Keratinocyte (primary cell): ENCODE results near the gene PIP4K2A. TPM values are rescaled to one million over a fixed set of nuclear protein-coding genes. Genes with fewer than 3 reads are reported as not detected.

Source experiments
- DNase-seq: peaks from one replicate; pipeline ENCODE4 v3.0.0-alpha.2; 2011; ENCODE audit warnings: low read depth, missing footprints, low spot score
- FAIRE-seq: peaks from 2 replicates; lab custom pipeline; 2011; peaks lifted over from hg19 to GRCh38; lab: Jason Lieb, UNC
- H2AFZ ChIP-seq: 2 replicates; pipeline ENCODE4 v1.6.0; 2012; ENCODE audit warnings: low read length, control low read depth, inconsistent platforms; ENCODE audit not compliant: control insufficient read depth
- H3K27ac ChIP-seq: 2 replicates; pipeline ENCODE4 v1.5.1; 2011; ENCODE audit warnings: low read length; ENCODE audit not compliant: control insufficient read depth, insufficient read depth
- H3K27me3 ChIP-seq: 3 replicates; pipeline ENCODE4 v1.6.0; 2011; ENCODE audit warnings: low read length; ENCODE audit not compliant: control insufficient read depth, insufficient read depth; ENCODE audit errors: extremely low read depth
- H3K36me3 ChIP-seq, 2 experiments: 2 replicates in 1 of 2; 3 replicates in 1 of 2; pipeline ENCODE4 v1.5.1; 2011; ENCODE audit warnings: low read length in 2 of 2, mild to moderate bottlenecking in 1 of 2; ENCODE audit not compliant: control insufficient read depth in 2 of 2, insufficient read depth in 2 of 2; ENCODE audit errors: extremely low read depth in 1 of 2
- H3K4me1 ChIP-seq: 3 replicates; pipeline ENCODE4 v1.5.1; 2011; ENCODE audit warnings: low read length; ENCODE audit not compliant: control insufficient read depth, insufficient read depth; ENCODE audit errors: extremely low read depth
- H3K4me2 ChIP-seq: 3 replicates; pipeline ENCODE4 v1.6.0; 2011; ENCODE audit warnings: low read depth, low read length; ENCODE audit not compliant: control insufficient read depth, insufficient read depth; ENCODE audit errors: extremely low read depth
- H3K4me3 ChIP-seq, 3 experiments: fragments of 200-600 bp in 1 of 3; sonication (generic) in 1 of 3; 2 replicates in 2 of 3; 3 replicates in 1 of 3; pipeline ENCODE4 v1.5.1; 2011 to 2016; ENCODE audit warnings: low read length in 3 of 3, mild to moderate bottlenecking in 3 of 3, control low read depth in 2 of 3, inconsistent platforms in 1 of 3, low read depth in 1 of 3, mixed read lengths in 1 of 3, mixed run types in 1 of 3, moderate library complexity in 1 of 3; ENCODE audit not compliant: control insufficient read depth in 2 of 3, insufficient read depth in 2 of 3; ENCODE audit errors: extremely low read depth in 1 of 3
- H3K79me2 ChIP-seq: 2 replicates; pipeline ENCODE4 v1.6.0; 2012; ENCODE audit warnings: low read length; ENCODE audit not compliant: control insufficient read depth, insufficient read depth
- H3K9ac ChIP-seq: 3 replicates; pipeline ENCODE4 v1.6.0; 2011; ENCODE audit warnings: low read length; ENCODE audit not compliant: control insufficient read depth, insufficient read depth; ENCODE audit errors: extremely low read depth
- H3K9me1 ChIP-seq: 3 replicates; pipeline ENCODE4 v1.6.0; 2011; ENCODE audit warnings: low read length; ENCODE audit not compliant: control insufficient read depth, insufficient read depth; ENCODE audit errors: extremely low read depth
- H3K9me3 ChIP-seq: 2 replicates; pipeline ENCODE4 v1.5.1; 2012; ENCODE audit warnings: low read depth, low read length; ENCODE audit not compliant: control insufficient read depth
- H4K20me1 ChIP-seq: 3 replicates; pipeline ENCODE4 v1.6.0; 2011; ENCODE audit warnings: low read length; ENCODE audit not compliant: control insufficient read depth, insufficient read depth; ENCODE audit errors: extremely low read depth
- CTCF ChIP-seq, 3 experiments: IDR thresholded peaks in 1 of 3; conservative IDR thresholded peaks in 1 of 3; optimal IDR thresholded peaks in 1 of 3; 2 replicates in 2 of 3; 3 replicates in 1 of 3; pipeline versions ENCODE3 to v1.5.1; 2011; ENCODE audit warnings: low read length in 3 of 3, mild to moderate bottlenecking in 3 of 3, moderate library complexity in 2 of 3, control low read depth in 1 of 3, inconsistent platforms in 1 of 3; ENCODE audit not compliant: insufficient read depth in 2 of 3; ENCODE audit errors: extremely low read depth in 1 of 3
- EZH2 ChIP-seq: IDR thresholded peaks from one replicate; pipeline ENCODE4 v1.6.1; 2012; ENCODE audit warnings: inconsistent platforms, mild to moderate bottlenecking, low read length, moderate library complexity
- dilution Hi-C: fragments of 300-500 bp; cut with MboI; formaldehyde crosslinking; loops from one replicate; pipeline ENCODE4 v1.7.0; 2020; ENCODE audit warnings: low sequenced_read_pairs; ENCODE audit not compliant: extremely low pct_ligation_motif_present
- polyA plus RNA-seq, 5 experiments: library from polyadenylated mRNA; depleted of rRNA in 3 of 5; stranded (reverse) in 3 of 5; stranded (forward) in 1 of 5; unstranded in 1 of 5; fragments of >200 nt; gene quantifications; 1 replicate in 1 of 5; 2 replicates in 3 of 5; 3 replicates in 1 of 5; pipeline versions ENCODE4 v1.2.1 to v1.2.3, GENCODE V29; 2011 to 2012; ENCODE audit warnings: missing spikeins in 2 of 5, low read depth in 1 of 5, low replicate concordance in 1 of 5

The PIP4K2A gene
- polyA plus RNA-seq, 1 donor (not counting 4 experiments of a cell fraction or from before 2014, with no cell fraction given), result 15.5 TPM

- no peak overlapping the region for H3K4me2 ChIP-seq
- H3K9me1 ChIP-seq, result no peaks in the 10 kb centered on the region
- no peaks in the 10 kb centered on the region for H3K36me3 ChIP-seq
- FAIRE-seq (no peak), DNase-seq (no peak)
- peaks cover 12% of the 10 kb centered on the region for H3K79me2 ChIP-seq
- no peaks in the 10 kb centered on the region for H4K20me1 ChIP-seq
- H3K9ac ChIP-seq, result no peak overlapping the region
- H3K9me3 ChIP-seq, result no peaks in the 10 kb centered on the region
- peaks cover 42% of the 10 kb centered on the region for H3K4me1 ChIP-seq
- no peak overlapping the region for H2AFZ ChIP-seq
- no peak for TF ChIP-seq EZH2
- no peak for TF ChIP-seq CTCF (optimal IDR thresholded peaks at IDR 0.05 in 1 of 3, IDR thresholded peaks at IDR 0.05 in 1 of 3, conservative IDR thresholded peaks at IDR 0.05 in 1 of 3; ENCODE audit: extremely low read depth in 1 of 3, insufficient read depth in 2 of 3, low read length in 3 of 3)
- H3K4me3 ChIP-seq, result no peak overlapping the region
- no peak overlapping the region for H3K27ac ChIP-seq
- dilution Hi-C loops, result no loop called here
- no peaks in the 10 kb centered on the region for H3K27me3 ChIP-seq
These were observed 86.1 kb downstream of the PIP4K2A start for GRCh38 chr10:22628309-22628708.

- DNase-seq, result no peak
- no peaks in the 10 kb centered on the region for H3K9me3 ChIP-seq
- FAIRE-seq, result no peak
- H3K9ac ChIP-seq, result no peak overlapping the region
- no peak overlapping the region for H3K4me2 ChIP-seq
- H2AFZ ChIP-seq, result no peak overlapping the region
- H3K27ac ChIP-seq, result no peak overlapping the region
- dilution Hi-C loops, result no loop called here
- no peaks in the 10 kb centered on the region for H4K20me1 ChIP-seq
- peaks cover 19% of the 10 kb centered on the region for H3K79me2 ChIP-seq
- no peak overlapping the region for H3K4me3 ChIP-seq
- H3K4me1 ChIP-seq, result peaks cover 36% of the 10 kb centered on the region
- no peaks in the 10 kb centered on the region for H3K27me3 ChIP-seq
- TF ChIP-seq CTCF (optimal IDR thresholded peaks at IDR 0.05 in 1 of 3, IDR thresholded peaks at IDR 0.05 in 1 of 3, conservative IDR thresholded peaks at IDR 0.05 in 1 of 3; ENCODE audit: extremely low read depth in 1 of 3, insufficient read depth in 2 of 3, low read length in 3 of 3) (no peak), EZH2 (no peak)
- H3K36me3 ChIP-seq, result no peaks in the 10 kb centered on the region
- no peaks in the 10 kb centered on the region for H3K9me1 ChIP-seq
These were observed 87.6 kb downstream of the PIP4K2A start for GRCh38 chr10:22626784-22627183.
